ENCODE measurements around the gene FBXW12. TPM values are rescaled to one million over a fixed set of nuclear protein-coding genes. Genes with fewer than 3 reads are reported as not detected.
"Not testable (repeated sequence)": the region's sequence is repeated elsewhere in the genome, so short reads cannot be mapped to it uniquely, and the experiment has no call there.

The FBXW12 gene
- total RNA-seq, 1 donor from 2014 or later, result 0.23 TPM

GRCh38 chr3:48400824-48401433 lies 28.9 kb downstream of the FBXW12 start:
- H3K4me3 ChIP-seq (ENCODE audit: low read depth, low read length), result no peak overlapping the region
- no peak for DNase-seq (ENCODE audit: low read depth)
- peak; percentile 69 for TF ChIP-seq CTCF (conservative IDR thresholded peaks at IDR 0.05; ENCODE audit: low read depth, low read length)

GRCh38 chr3:48401434-48401901 lies 29.4 kb downstream of the FBXW12 start:
- H3K4me3 ChIP-seq (ENCODE audit: low read depth, low read length); DNase-seq (ENCODE audit: low read depth): not testable (repeated sequence)

- no peak overlapping the region for H3K4me3 ChIP-seq (ENCODE audit: low read depth, low read length)
- TF ChIP-seq CTCF (conservative IDR thresholded peaks at IDR 0.05; ENCODE audit: low read depth, low read length), result no peak
- DNase-seq (ENCODE audit: low read depth), result peak; percentile 47
These were observed 30.3 kb downstream of the FBXW12 start for GRCh38 chr3:48402281-48402732.

- no peak for TF ChIP-seq CTCF (conservative IDR thresholded peaks at IDR 0.05; ENCODE audit: low read depth, low read length)
- no peak for DNase-seq (ENCODE audit: low read depth)
- no peak overlapping the region for H3K4me3 ChIP-seq (ENCODE audit: low read depth, low read length)
These were observed 30.9 kb downstream of the FBXW12 start for GRCh38 chr3:48402907-48403306.

- no peak for DNase-seq (ENCODE audit: low read depth)
- TF ChIP-seq CTCF (conservative IDR thresholded peaks at IDR 0.05; ENCODE audit: low read depth, low read length), result no peak
- H3K4me3 ChIP-seq (ENCODE audit: low read depth, low read length), result no peak overlapping the region
These were observed 31.8 kb downstream of the FBXW12 start for GRCh38 chr3:48403533-48404439.

GRCh38 chr3:48404440-48405342 lies 32.7 kb downstream of the FBXW12 start:
- DNase-seq (ENCODE audit: low read depth), result no peak
- H3K4me3 ChIP-seq (ENCODE audit: low read depth, low read length), result no peak overlapping the region
- no peak for TF ChIP-seq CTCF (conservative IDR thresholded peaks at IDR 0.05; ENCODE audit: low read depth, low read length)

All from epithelial cell of proximal tubule (primary cell).